Smooth muscle cell (in vitro differentiated cells): Measurements from ENCODE around the gene MCM6. TPM values are rescaled to one million over a fixed set of nuclear protein-coding genes. Genes with fewer than 3 reads are reported as not detected.
"Not testable (repeated sequence)": the region's sequence is repeated elsewhere in the genome, so short reads cannot be mapped to it uniquely, and the experiment has no call there.

Experiments
- DNase-seq: peaks from one replicate; lab custom pipeline; 2025; ENCODE audit not compliant: unreplicated experiment; lab: John Stamatoyannopoulos, UW
- H2AFZ ChIP-seq: fragments of 200-600 bp; sonication (generic); 2 replicates; pipeline ENCODE4 v1.6.0; 2016; ENCODE audit warnings: antibody characterized with exemption, low read depth, mild to moderate bottlenecking
- H3F3A ChIP-seq: fragments of 200-600 bp; sonication (generic); 2 replicates; pipeline ENCODE4 v1.6.0; 2017; ENCODE audit warnings: antibody characterized with exemption, low read depth
- H3K27ac ChIP-seq: fragments of 200-600 bp; sonication (generic); 2 replicates; pipeline ENCODE4 v1.5.1; 2016; ENCODE audit warnings: low read depth, mild to moderate bottlenecking
- H3K27me3 ChIP-seq: fragments of 200-600 bp; sonication (generic); 2 replicates; pipeline ENCODE4 v1.6.1; 2016; ENCODE audit warnings: low read depth, mild to moderate bottlenecking
- H3K36me3 ChIP-seq: fragments of 200-600 bp; sonication (generic); 2 replicates; pipeline ENCODE4 v1.5.1; 2016; ENCODE audit warnings: low read depth
- H3K4me1 ChIP-seq: fragments of 200-600 bp; sonication (generic); 2 replicates; pipeline ENCODE4 v1.5.1; 2016; ENCODE audit warnings: low read depth
- H3K4me2 ChIP-seq: fragments of 200-600 bp; sonication (generic); 2 replicates; pipeline ENCODE4 v1.6.0; 2016; ENCODE audit warnings: mild to moderate bottlenecking
- H3K4me3 ChIP-seq: fragments of 200-600 bp; sonication (generic); 2 replicates; pipeline ENCODE4 v1.5.1; 2016; ENCODE audit warnings: mild to moderate bottlenecking
- H3K79me2 ChIP-seq: fragments of 200-600 bp; sonication (generic); 2 replicates; pipeline ENCODE4 v1.6.0; 2016; ENCODE audit warnings: low read depth, mild to moderate bottlenecking
- H3K9ac ChIP-seq: fragments of 200-600 bp; sonication (generic); 2 replicates; pipeline ENCODE4 v1.6.0; 2016; ENCODE audit warnings: low read depth
- H3K9me3 ChIP-seq: fragments of 200-600 bp; sonication (generic); replicated peaks from 2 replicates; pipeline ENCODE4 v1.5.1; 2016; ENCODE audit warnings: low read depth
- H4K20me1 ChIP-seq: fragments of 200-600 bp; sonication (generic); 2 replicates; pipeline ENCODE4 v1.6.0; 2016; ENCODE audit warnings: low read depth
- CTCF ChIP-seq: fragments of 200-600 bp; sonication (generic); IDR thresholded peaks from 2 replicates; pipeline ENCODE4 v1.5.1; 2017; ENCODE audit warnings: borderline replicate concordance, mild to moderate bottlenecking, antibody characterized with exemption; ENCODE audit not compliant: insufficient read depth, poor library complexity, severe bottlenecking
- WGBS: methylation state at CpG from one replicate; pipeline ENCODE4 v1.1.7; 2016; ENCODE audit warnings: low lambda C conversion rate; 5-methylcytosine and 5-hydroxymethylcytosine counted together
- polyA plus RNA-seq: library from polyadenylated mRNA; unstranded; fragments of >200 nt; fragmentation: Nextera tagmentation; extraction: Ambion mirVana; gene quantifications from 2 replicates; pipeline ENCODE4 v1.2.1, GENCODE V29; 2016
- total RNA-seq: library from RNA; depleted of rRNA; stranded (reverse); fragments of >200 nt; gene quantifications from 2 replicates; pipeline ENCODE4 v1.2.3, GENCODE V29; 2014

MCM6 gene
- total and polyA plus RNA-seq, 2 experiments from 2014 or later = 17.3 to 19.0 TPM

GRCh38 chr2:135893374-135893794 is 17.1 kb upstream of the MCM6 start:
- no peak overlapping the region for H2AFZ ChIP-seq
- no peak overlapping the region for H3K4me3 ChIP-seq
- no peak for TF ChIP-seq CTCF
- H3K9ac ChIP-seq = no peak overlapping the region
- no peak for DNase-seq
- H3K79me2 ChIP-seq = no peaks in the 10 kb centered on the region
- no peak overlapping the region for H3K4me2 ChIP-seq
- no peaks in the 10 kb centered on the region for H4K20me1 ChIP-seq
- no peaks in the 10 kb centered on the region for H3K9me3 ChIP-seq
- no peaks in the 10 kb centered on the region for H3K4me1 ChIP-seq
- no peaks in the 10 kb centered on the region for H3K27me3 ChIP-seq
- H3K27ac ChIP-seq = no peak overlapping the region
- 89% methylated on average over 2 of the region's 2 CpGs for WGBS
- no peaks in the 10 kb centered on the region for H3K36me3 ChIP-seq
- no peaks in the 10 kb centered on the region for H3F3A ChIP-seq

- no peaks in the 10 kb centered on the region for H3K79me2 ChIP-seq
- H3K4me1 ChIP-seq = no peaks in the 10 kb centered on the region
- H4K20me1 ChIP-seq = no peaks in the 10 kb centered on the region
- 80% methylated on average over 6 of the region's 6 CpGs for WGBS
- H3K9ac ChIP-seq = no peak overlapping the region
- no peak overlapping the region for H3K4me3 ChIP-seq
- H3K9me3 ChIP-seq = no peaks in the 10 kb centered on the region
- DNase-seq = no peak
- no peaks in the 10 kb centered on the region for H3K27me3 ChIP-seq
- H3K27ac ChIP-seq = no peak overlapping the region
- no peaks in the 10 kb centered on the region for H3K36me3 ChIP-seq
- TF ChIP-seq CTCF = no peak
- no peak overlapping the region for H2AFZ ChIP-seq
- H3K4me2 ChIP-seq = no peak overlapping the region
- H3F3A ChIP-seq = no peaks in the 10 kb centered on the region
Measured at GRCh38 chr2:135890835-135891234, 14.6 kb upstream of the MCM6 start.

- DNase-seq = no peak
- no peak for TF ChIP-seq CTCF
- Histone ChIP-seq H4K20me1 (no peaks in the 10 kb centered on the region), H3K4me3 (no peak overlapping the region), H3K27ac (no peak overlapping the region), H3K4me1 (no peaks in the 10 kb centered on the region), H2AFZ (no peak overlapping the region), H3K79me2 (no peaks in the 10 kb centered on the region), H3K9ac (no peak overlapping the region), H3F3A (no peaks in the 10 kb centered on the region), H3K27me3 (no peaks in the 10 kb centered on the region), H3K36me3 (no peaks in the 10 kb centered on the region), H3K4me2 (no peak overlapping the region), H3K9me3 (no peaks in the 10 kb centered on the region)
- 83% methylated on average over 4 of the region's 4 CpGs for WGBS
Measured at GRCh38 chr2:135890149-135890548, 13.9 kb upstream of the MCM6 start.

GRCh38 chr2:135888587-135888986 is 12.3 kb upstream of the MCM6 start:
- H3K4me2 ChIP-seq, H4K20me1 ChIP-seq, H3K9ac ChIP-seq, H3K4me3 ChIP-seq, H3K27ac ChIP-seq, H3K79me2 ChIP-seq, H3K9me3 ChIP-seq, H2AFZ ChIP-seq, H3K36me3 ChIP-seq, H3F3A ChIP-seq, H3K4me1 ChIP-seq, H3K27me3 ChIP-seq, DNase-seq: not testable (repeated sequence)
- 95% methylated on average over 5 of the region's 5 CpGs for WGBS
